Esophagus squamous epithelium (tissue), 4 donors: ENCODE data around the gene BCL2A1.
"Not testable (repeated sequence)": the region's sequence is repeated elsewhere in the genome, so short reads cannot be mapped to it uniquely, and the experiment has no call there.

ENCODE experiments used
- POLR2A ChIP-seq, 4 donors: fragments of 450-650 bp; IDR thresholded peaks; one replicate each; pipeline ENCODE4 v1.6.1; 2017; ENCODE audit warnings: antibody characterized with exemption in 4 of 4, mild to moderate bottlenecking in 4 of 4, moderate library complexity in 3 of 4
- TF ChIP-seq, protein P1 (sequence below), 6 experiments: fragments of 450-650 bp in 4 of 6; fragments of 200-600 bp in 2 of 6; sonication (generic) in 2 of 6; IDR thresholded peaks; one replicate each; pipeline ENCODE4 v1.5.1; 2016 to 2019; ENCODE audit warnings: antibody characterized with exemption in 6 of 6, mild to moderate bottlenecking in 4 of 6, moderate library complexity in 4 of 6

DNA sequence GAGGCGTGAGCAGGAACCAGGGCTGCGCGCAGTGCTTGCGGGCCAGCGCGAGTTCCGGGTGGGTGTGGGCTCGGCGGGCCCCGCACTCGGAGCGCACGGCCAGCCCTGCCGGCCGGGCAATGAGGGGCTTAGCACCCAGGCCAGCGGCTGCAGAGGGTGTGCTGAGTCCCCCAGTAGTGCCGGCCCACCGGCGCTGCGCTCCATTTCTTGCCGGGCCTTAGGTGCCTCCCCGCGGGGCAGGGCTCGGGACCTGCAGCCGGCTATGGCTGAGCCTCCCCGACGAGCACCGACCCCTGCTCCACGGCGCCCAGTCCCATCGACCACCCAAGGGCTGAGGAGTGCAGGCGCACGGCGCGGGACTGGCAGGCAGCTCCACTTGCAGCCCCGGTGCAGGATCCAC lies 44.9 kb downstream of the BCL2A1 start:
- not testable (repeated sequence) for TF ChIP-seq POLR2A (IDR thresholded peaks at IDR 0.05)
- TF ChIP-seq, protein P1, sequence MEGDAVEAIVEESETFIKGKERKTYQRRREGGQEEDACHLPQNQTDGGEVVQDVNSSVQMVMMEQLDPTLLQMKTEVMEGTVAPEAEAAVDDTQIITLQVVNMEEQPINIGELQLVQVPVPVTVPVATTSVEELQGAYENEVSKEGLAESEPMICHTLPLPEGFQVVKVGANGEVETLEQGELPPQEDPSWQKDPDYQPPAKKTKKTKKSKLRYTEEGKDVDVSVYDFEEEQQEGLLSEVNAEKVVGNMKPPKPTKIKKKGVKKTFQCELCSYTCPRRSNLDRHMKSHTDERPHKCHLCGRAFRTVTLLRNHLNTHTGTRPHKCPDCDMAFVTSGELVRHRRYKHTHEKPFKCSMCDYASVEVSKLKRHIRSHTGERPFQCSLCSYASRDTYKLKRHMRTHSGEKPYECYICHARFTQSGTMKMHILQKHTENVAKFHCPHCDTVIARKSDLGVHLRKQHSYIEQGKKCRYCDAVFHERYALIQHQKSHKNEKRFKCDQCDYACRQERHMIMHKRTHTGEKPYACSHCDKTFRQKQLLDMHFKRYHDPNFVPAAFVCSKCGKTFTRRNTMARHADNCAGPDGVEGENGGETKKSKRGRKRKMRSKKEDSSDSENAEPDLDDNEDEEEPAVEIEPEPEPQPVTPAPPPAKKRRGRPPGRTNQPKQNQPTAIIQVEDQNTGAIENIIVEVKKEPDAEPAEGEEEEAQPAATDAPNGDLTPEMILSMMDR (IDR thresholded peaks at IDR 0.05): not testable (repeated sequence)
